ENCODE data around the gene CCR9. TPM values are rescaled to one million over a fixed set of nuclear protein-coding genes. Genes with fewer than 3 reads are reported as not detected.

The CCR9 gene
- total RNA-seq, 1 donor from 2014 or later, result not detected

- Mint-ChIP-seq H3K36me3 (no peaks in the 10 kb centered on the region), H3K4me3 (no peak overlapping the region), H3K27ac (no peak overlapping the region), H3K9me3 (no peaks in the 10 kb centered on the region), H3K4me1 (peaks cover 4% of the 10 kb centered on the region), H3K27me3 (ENCODE audit: insufficient read depth, low read depth) (no peaks in the 10 kb centered on the region)
- no peak for TF ChIP-seq EZH2 (IDR thresholded peaks at IDR 0.05)
- TF ChIP-seq EZH2phosphoT487 (IDR thresholded peaks at IDR 0.05), result no peak
- no peak for TF ChIP-seq CTCF (IDR thresholded peaks at IDR 0.05)
- no peak for DNase-seq (ENCODE audit: low spot score)
- no peak overlapping the region for H3K4me3 ChIP-seq
- no peak overlapping the region for H2AFZ ChIP-seq (replicated peaks)
- no peak overlapping the region for H3K27ac ChIP-seq
- no peak overlapping the region for H3K4me2 ChIP-seq
- no peaks in the 10 kb centered on the region for H3K4me1 ChIP-seq
- no peaks in the 10 kb centered on the region for H3K27me3 ChIP-seq
- H3K79me2 ChIP-seq (ENCODE audit: low read depth), result no peaks in the 10 kb centered on the region
- no peak overlapping the region for H3K9ac ChIP-seq
- no peaks in the 10 kb centered on the region for H3F3A ChIP-seq (ENCODE audit: low read depth)
- H3K9me3 ChIP-seq (ENCODE audit: low read depth), result no peaks in the 10 kb centered on the region
- H4K20me1 ChIP-seq (ENCODE audit: low read depth), result no peaks in the 10 kb centered on the region
- H3K36me3 ChIP-seq, result no peaks in the 10 kb centered on the region
These were observed 5.0 kb upstream of the CCR9 start for GRCh38 chr3:45881078-45882022.

DNA sequence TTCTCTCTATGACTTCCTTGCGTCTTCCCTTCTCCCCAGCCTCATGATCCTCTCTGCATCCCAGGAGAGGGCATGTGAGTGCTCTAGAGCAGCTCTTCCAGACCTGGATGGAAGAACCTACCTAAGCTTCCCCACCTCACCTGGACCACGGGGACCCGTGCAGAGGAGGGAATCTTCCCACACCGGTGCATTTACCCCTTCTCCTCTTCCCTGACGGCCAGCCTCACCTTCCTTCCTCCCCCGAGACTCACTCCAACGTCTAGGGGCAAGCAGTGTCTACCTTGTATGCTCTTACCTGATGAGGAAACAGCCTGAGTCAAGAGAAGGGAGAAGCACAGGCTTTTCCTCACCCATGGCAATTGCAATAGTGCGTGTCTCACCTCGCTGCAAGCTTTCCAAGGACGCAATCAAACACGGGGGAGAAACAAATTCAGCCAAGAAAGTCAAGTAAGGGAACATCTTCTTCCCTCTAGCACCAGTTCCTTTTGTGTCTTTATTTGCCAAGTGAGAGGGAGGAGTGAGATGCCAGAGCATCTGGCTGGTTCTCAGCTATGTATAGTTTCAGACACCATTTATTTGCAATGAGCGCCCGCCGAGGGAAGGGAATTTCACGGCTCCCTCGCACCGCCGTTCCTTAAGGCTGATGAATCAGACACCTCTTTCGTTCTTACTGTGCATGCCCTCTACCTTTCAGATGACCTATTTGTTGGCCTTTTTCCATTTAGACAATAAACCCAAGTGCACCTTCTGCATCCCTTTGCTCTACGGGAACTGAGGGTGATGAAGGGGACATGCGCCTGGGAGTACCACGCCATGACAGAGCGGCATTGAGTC is 1.8 kb upstream of the CCR9 start:
- peaks cover 4% of the 10 kb centered on the region for H3K4me1 Mint-ChIP-seq

DNA sequence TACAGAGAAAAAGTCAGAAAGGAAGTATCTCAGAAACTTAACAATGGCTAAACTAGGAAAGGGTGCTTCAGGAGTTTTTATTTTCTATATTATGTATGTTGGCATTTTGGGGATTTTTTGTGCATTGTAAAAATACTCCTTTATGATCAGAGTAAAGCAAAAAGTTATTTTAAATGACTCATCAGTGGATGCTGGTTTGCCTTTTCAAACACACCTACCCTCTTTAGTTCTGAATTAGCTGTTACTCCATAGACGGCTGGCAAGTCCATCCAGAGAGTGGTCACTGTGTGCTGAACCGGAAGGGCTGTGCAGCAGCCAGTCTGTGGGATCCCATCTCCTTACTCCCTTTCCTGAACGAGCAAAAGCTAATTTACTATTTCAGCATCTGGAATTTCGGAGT is 942 bp downstream of the CCR9 start:
- H3K9ac ChIP-seq, result no peak overlapping the region
- no peak overlapping the region for H3K4me3 Mint-ChIP-seq
- no peak overlapping the region for H3K4me3 ChIP-seq
- H3K4me1 ChIP-seq, result no peaks in the 10 kb centered on the region
- no peak overlapping the region for H3K4me2 ChIP-seq
- no peak for TF ChIP-seq EZH2 (IDR thresholded peaks at IDR 0.05)
- TF ChIP-seq EZH2phosphoT487 (IDR thresholded peaks at IDR 0.05), result no peak
- TF ChIP-seq CTCF (IDR thresholded peaks at IDR 0.05), result no peak
- H3K9me3 ChIP-seq (ENCODE audit: low read depth), result no peaks in the 10 kb centered on the region
- no peaks in the 10 kb centered on the region for H3K36me3 Mint-ChIP-seq
- peaks cover 2% of the 10 kb centered on the region for H3K27me3 Mint-ChIP-seq (ENCODE audit: insufficient read depth, low read depth)
- no peaks in the 10 kb centered on the region for H3K9me3 Mint-ChIP-seq
- peaks cover 4% of the 10 kb centered on the region for H3K4me1 Mint-ChIP-seq
- H3K27ac Mint-ChIP-seq, result no peak overlapping the region
- no peak overlapping the region for H3K27ac ChIP-seq
- no peaks in the 10 kb centered on the region for H4K20me1 ChIP-seq (ENCODE audit: low read depth)
- no peaks in the 10 kb centered on the region for H3F3A ChIP-seq (ENCODE audit: low read depth)
- H3K27me3 ChIP-seq, result no peaks in the 10 kb centered on the region
- no peaks in the 10 kb centered on the region for H3K79me2 ChIP-seq (ENCODE audit: low read depth)
- DNase-seq (ENCODE audit: low spot score), result no peak
- H2AFZ ChIP-seq (replicated peaks), result no peak overlapping the region
- no peaks in the 10 kb centered on the region for H3K36me3 ChIP-seq

More for the DNA sequence above, 1.8 kb upstream of the CCR9 start:
- no peaks in the 10 kb centered on the region for H3K27me3 Mint-ChIP-seq (ENCODE audit: insufficient read depth, low read depth)
- Histone ChIP-seq H4K20me1 (ENCODE audit: low read depth) (no peaks in the 10 kb centered on the region), H3K79me2 (ENCODE audit: low read depth) (no peaks in the 10 kb centered on the region), H3K9me3 (ENCODE audit: low read depth) (no peaks in the 10 kb centered on the region), H3K9ac (no peak overlapping the region), H3K4me1 (no peaks in the 10 kb centered on the region), H3K27ac (no peak overlapping the region), H3K4me3 (no peak overlapping the region), H3K4me2 (no peak overlapping the region), H2AFZ (replicated peaks) (no peak overlapping the region), H3K27me3 (no peaks in the 10 kb centered on the region), H3K36me3 (no peaks in the 10 kb centered on the region), H3F3A (ENCODE audit: low read depth) (no peaks in the 10 kb centered on the region)
- TF ChIP-seq EZH2phosphoT487 (IDR thresholded peaks at IDR 0.05) (no peak), CTCF (IDR thresholded peaks at IDR 0.05) (no peak)
- no peak for DNase-seq (ENCODE audit: low spot score)
- no peak overlapping the region for H3K4me3 Mint-ChIP-seq
- H3K27ac Mint-ChIP-seq, result no peak overlapping the region
- H3K9me3 Mint-ChIP-seq, result no peaks in the 10 kb centered on the region
- H3K36me3 Mint-ChIP-seq, result no peaks in the 10 kb centered on the region
